ENCODE results near the gene EFCAB5. TPM values are rescaled to one million over a fixed set of nuclear protein-coding genes. Genes with fewer than 3 reads are reported as not detected.
"Not testable (repeated sequence)": the region's sequence is repeated elsewhere in the genome, so short reads cannot be mapped to it uniquely, and the experiment has no call there.

EFCAB5 gene
- polyA plus RNA-seq, 1 donor from 2014 or later = 1.0 TPM

GRCh38 chr17:30118635-30119034, 177.2 kb downstream of the EFCAB5 start:
- H3K27me3 ChIP-seq (ENCODE audit: insufficient read depth, low read depth, low read length); H3K9ac ChIP-seq (ENCODE audit: low read length); H2AFZ ChIP-seq (ENCODE audit: low read depth, low read length); H3K9me2 ChIP-seq (ENCODE audit: insufficient read depth, low read length); H3F3A ChIP-seq (ENCODE audit: insufficient read depth, low read length, poor library complexity, severe bottlenecking); H4K20me1 ChIP-seq (ENCODE audit: insufficient read depth); H3K9me3 ChIP-seq (ENCODE audit: low read length); H3K36me3 ChIP-seq (ENCODE audit: insufficient read depth, low read length); H3K27ac ChIP-seq (ENCODE audit: low read length); H3K4me2 ChIP-seq (ENCODE audit: low read length): not testable (repeated sequence)
- H3K79me2 ChIP-seq (replicated peaks; ENCODE audit: insufficient read depth, low read length) = peaks cover 23% of the 10 kb centered on the region
- H3K4me3 ChIP-seq (ENCODE audit: low read length) = peak overlapping the region; percentile 71

DNA sequence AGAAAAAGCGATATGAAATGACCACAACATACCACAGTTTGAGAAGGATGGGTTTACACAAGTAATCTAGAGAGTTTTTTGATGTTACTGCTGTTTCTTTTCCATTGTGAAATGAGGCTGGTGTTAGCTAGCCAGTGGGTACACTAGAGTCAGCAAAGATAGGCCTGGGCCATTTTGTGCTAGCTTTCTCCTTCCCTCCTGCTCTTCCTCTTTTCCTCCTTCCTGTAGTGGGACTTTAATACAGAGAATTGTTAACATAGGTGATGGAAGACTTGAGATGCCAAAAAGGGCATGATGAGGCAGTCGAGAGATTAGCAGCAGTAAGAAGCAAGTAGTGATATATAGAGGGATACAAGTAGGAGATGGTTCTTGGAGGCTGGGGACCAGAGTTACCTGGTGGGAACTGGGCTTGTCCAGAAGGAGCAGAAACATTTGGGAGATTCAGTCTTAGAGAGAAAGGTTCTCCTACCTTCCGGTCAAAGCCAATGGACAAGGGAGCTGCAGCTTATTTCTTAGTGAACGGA, 182.9 kb downstream of the EFCAB5 start:
- Histone ChIP-seq H4K20me1 (ENCODE audit: insufficient read depth) (no peaks in the 10 kb centered on the region), H3K27ac (ENCODE audit: low read length) (no peak overlapping the region), H3K9me3 (ENCODE audit: low read length) (no peaks in the 10 kb centered on the region), H3K79me2 (replicated peaks; ENCODE audit: insufficient read depth, low read length) (peaks cover 3% of the 10 kb centered on the region), H3K9ac (ENCODE audit: low read length) (no peak overlapping the region), H3K4me3 (ENCODE audit: low read length) (no peak overlapping the region), H3K36me3 (ENCODE audit: insufficient read depth, low read length) (peaks cover 8% of the 10 kb centered on the region), H3F3A (ENCODE audit: insufficient read depth, low read length, poor library complexity, severe bottlenecking) (no peaks in the 10 kb centered on the region), H2AFZ (ENCODE audit: low read depth, low read length) (no peak overlapping the region), H3K9me2 (ENCODE audit: insufficient read depth, low read length) (no peaks in the 10 kb centered on the region), H3K4me2 (ENCODE audit: low read length) (no peak overlapping the region), H3K27me3 (ENCODE audit: insufficient read depth, low read depth, low read length) (no peaks in the 10 kb centered on the region)
- TF ChIP-seq POLR2AphosphoS5 (IDR thresholded peaks at IDR 0.05) (no peak), MXI1 (conservative IDR thresholded peaks at IDR 0.05; ENCODE audit: poor library complexity, severe bottlenecking) (no peak), EP300 (conservative IDR thresholded peaks at IDR 0.05; ENCODE audit: poor library complexity, severe bottlenecking) (no peak), SMC3 (conservative IDR thresholded peaks at IDR 0.05; ENCODE audit: poor library complexity) (no peak)
- TF ChIP-seq, protein P1, sequence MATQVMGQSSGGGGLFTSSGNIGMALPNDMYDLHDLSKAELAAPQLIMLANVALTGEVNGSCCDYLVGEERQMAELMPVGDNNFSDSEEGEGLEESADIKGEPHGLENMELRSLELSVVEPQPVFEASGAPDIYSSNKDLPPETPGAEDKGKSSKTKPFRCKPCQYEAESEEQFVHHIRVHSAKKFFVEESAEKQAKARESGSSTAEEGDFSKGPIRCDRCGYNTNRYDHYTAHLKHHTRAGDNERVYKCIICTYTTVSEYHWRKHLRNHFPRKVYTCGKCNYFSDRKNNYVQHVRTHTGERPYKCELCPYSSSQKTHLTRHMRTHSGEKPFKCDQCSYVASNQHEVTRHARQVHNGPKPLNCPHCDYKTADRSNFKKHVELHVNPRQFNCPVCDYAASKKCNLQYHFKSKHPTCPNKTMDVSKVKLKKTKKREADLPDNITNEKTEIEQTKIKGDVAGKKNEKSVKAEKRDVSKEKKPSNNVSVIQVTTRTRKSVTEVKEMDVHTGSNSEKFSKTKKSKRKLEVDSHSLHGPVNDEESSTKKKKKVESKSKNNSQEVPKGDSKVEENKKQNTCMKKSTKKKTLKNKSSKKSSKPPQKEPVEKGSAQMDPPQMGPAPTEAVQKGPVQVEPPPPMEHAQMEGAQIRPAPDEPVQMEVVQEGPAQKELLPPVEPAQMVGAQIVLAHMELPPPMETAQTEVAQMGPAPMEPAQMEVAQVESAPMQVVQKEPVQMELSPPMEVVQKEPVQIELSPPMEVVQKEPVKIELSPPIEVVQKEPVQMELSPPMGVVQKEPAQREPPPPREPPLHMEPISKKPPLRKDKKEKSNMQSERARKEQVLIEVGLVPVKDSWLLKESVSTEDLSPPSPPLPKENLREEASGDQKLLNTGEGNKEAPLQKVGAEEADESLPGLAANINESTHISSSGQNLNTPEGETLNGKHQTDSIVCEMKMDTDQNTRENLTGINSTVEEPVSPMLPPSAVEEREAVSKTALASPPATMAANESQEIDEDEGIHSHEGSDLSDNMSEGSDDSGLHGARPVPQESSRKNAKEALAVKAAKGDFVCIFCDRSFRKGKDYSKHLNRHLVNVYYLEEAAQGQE (IDR thresholded peaks at IDR 0.05; ENCODE audit: borderline replicate concordance) = no peak
- TF ChIP-seq, protein P2, sequence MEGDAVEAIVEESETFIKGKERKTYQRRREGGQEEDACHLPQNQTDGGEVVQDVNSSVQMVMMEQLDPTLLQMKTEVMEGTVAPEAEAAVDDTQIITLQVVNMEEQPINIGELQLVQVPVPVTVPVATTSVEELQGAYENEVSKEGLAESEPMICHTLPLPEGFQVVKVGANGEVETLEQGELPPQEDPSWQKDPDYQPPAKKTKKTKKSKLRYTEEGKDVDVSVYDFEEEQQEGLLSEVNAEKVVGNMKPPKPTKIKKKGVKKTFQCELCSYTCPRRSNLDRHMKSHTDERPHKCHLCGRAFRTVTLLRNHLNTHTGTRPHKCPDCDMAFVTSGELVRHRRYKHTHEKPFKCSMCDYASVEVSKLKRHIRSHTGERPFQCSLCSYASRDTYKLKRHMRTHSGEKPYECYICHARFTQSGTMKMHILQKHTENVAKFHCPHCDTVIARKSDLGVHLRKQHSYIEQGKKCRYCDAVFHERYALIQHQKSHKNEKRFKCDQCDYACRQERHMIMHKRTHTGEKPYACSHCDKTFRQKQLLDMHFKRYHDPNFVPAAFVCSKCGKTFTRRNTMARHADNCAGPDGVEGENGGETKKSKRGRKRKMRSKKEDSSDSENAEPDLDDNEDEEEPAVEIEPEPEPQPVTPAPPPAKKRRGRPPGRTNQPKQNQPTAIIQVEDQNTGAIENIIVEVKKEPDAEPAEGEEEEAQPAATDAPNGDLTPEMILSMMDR (IDR thresholded peaks at IDR 0.05; ENCODE audit: poor library complexity, severe bottlenecking) = no peak

DNA sequence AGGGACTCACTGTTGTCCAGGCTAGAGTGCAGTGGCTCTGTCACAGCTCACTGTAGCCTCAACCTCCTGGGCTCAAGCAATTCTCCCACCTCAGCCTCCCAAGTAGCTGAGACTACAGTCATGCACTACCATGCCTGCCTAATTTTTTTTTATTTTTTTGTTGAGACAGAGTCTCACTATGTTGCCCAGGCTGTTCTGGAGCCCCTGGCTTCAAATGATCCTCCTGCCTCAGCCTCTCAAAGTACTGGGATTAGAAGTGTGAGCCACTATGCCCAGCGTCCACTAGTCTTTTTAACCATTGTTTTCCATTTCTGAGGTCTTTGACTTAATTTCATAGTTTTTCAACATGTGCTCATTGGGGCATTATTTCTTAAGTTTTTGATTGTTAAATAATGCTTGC, 188.7 kb downstream of the EFCAB5 start:
- H3K36me3 ChIP-seq (ENCODE audit: insufficient read depth, low read length) = peaks cover 8% of the 10 kb centered on the region

More for the DNA sequence above, 188.7 kb downstream of the EFCAB5 start:
- Histone ChIP-seq H3K4me3 (ENCODE audit: low read length) (no peak overlapping the region), H3K9ac (ENCODE audit: low read length) (no peak overlapping the region), H3K4me2 (ENCODE audit: low read length) (no peak overlapping the region), H3K79me2 (replicated peaks; ENCODE audit: insufficient read depth, low read length) (no peaks in the 10 kb centered on the region), H3K27me3 (ENCODE audit: insufficient read depth, low read depth, low read length) (no peaks in the 10 kb centered on the region), H3K9me3 (ENCODE audit: low read length) (no peaks in the 10 kb centered on the region), H2AFZ (ENCODE audit: low read depth, low read length) (no peak overlapping the region), H3F3A (ENCODE audit: insufficient read depth, low read length, poor library complexity, severe bottlenecking) (no peaks in the 10 kb centered on the region), H4K20me1 (ENCODE audit: insufficient read depth) (no peaks in the 10 kb centered on the region), H3K27ac (ENCODE audit: low read length) (no peak overlapping the region), H3K9me2 (ENCODE audit: insufficient read depth, low read length) (no peaks in the 10 kb centered on the region)
- TF ChIP-seq EP300 (conservative IDR thresholded peaks at IDR 0.05; ENCODE audit: poor library complexity, severe bottlenecking) (no peak), TAF1 (IDR thresholded peaks at IDR 0.05; ENCODE audit: low read depth) (no peak), EZH2 (IDR thresholded peaks at IDR 0.05; ENCODE audit: borderline replicate concordance, insufficient read depth, low read length, poor library complexity, severe bottlenecking) (no peak), MXI1 (conservative IDR thresholded peaks at IDR 0.05; ENCODE audit: poor library complexity, severe bottlenecking) (no peak), RAD21 (conservative IDR thresholded peaks at IDR 0.05) (no peak), SMC3 (conservative IDR thresholded peaks at IDR 0.05; ENCODE audit: poor library complexity) (no peak), POLR2AphosphoS5 (IDR thresholded peaks at IDR 0.05) (no peak)
- TF ChIP-seq, protein P1 (IDR thresholded peaks at IDR 0.05; ENCODE audit: borderline replicate concordance) = no peak
- TF ChIP-seq, protein P2 (IDR thresholded peaks at IDR 0.05; ENCODE audit: poor library complexity, severe bottlenecking) = no peak

All from neural cell (in vitro differentiated cells).